Inflammatory macrophage treated with lipopolysaccharide for 4 hours (primary cell): Measurements from ENCODE around the gene MRPL28.
"Not testable (repeated sequence)": the region's sequence is repeated elsewhere in the genome, so short reads cannot be mapped to it uniquely, and the experiment has no call there.

Source experiments
- DNase-seq: peaks from one replicate; pipeline ENCODE4 v3.0.0-alpha.2; 2020

Gene MRPL28

GRCh38 chr16:337437-337836 is 32.9 kb downstream of the MRPL28 start:
- DNase-seq, result no peak

GRCh38 chr16:336269-336668 is 34.1 kb downstream of the MRPL28 start:
- peak; percentile 36 for DNase-seq

GRCh38 chr16:334861-335632 is 35.3 kb downstream of the MRPL28 start:
- DNase-seq, result not testable (repeated sequence)

GRCh38 chr16:334164-334832 is 36.0 kb downstream of the MRPL28 start:
- DNase-seq, result not testable (repeated sequence)

GRCh38 chr16:333406-334094 is 36.8 kb downstream of the MRPL28 start:
- no peak for DNase-seq

- DNase-seq, result not testable (repeated sequence)
Observed at GRCh38 chr16:331181-331814, 39.0 kb downstream of the MRPL28 start.

- no peak for DNase-seq
Observed at GRCh38 chr16:330741-331140, 39.6 kb downstream of the MRPL28 start.

- peak; percentile 27 for DNase-seq
Observed at GRCh38 chr16:325375-326145, 44.8 kb downstream of the MRPL28 start.

GRCh38 chr16:324451-325334 is 45.6 kb downstream of the MRPL28 start:
- DNase-seq, result no peak

- no peak for DNase-seq
Observed at GRCh38 chr16:324201-324450, 46.2 kb downstream of the MRPL28 start.

GRCh38 chr16:322476-323143 is 47.7 kb downstream of the MRPL28 start:
- DNase-seq, result no peak

GRCh38 chr16:321532-321931 is 48.8 kb downstream of the MRPL28 start:
- no peak for DNase-seq

GRCh38 chr16:320206-320605 is 50.1 kb downstream of the MRPL28 start:
- DNase-seq, result no peak

- DNase-seq, result no peak
Observed at GRCh38 chr16:318628-319027, 51.7 kb downstream of the MRPL28 start.

- DNase-seq, result no peak
Observed at GRCh38 chr16:317583-317982, 52.8 kb downstream of the MRPL28 start.
